KMS-11 (cell line): Measurements from ENCODE around the gene TNFRSF18.

Experiments used
- H2AFZ ChIP-seq: fragments of 200-600 bp; sonication (generic); 2 replicates; pipeline ENCODE4 v1.6.1; 2016; ENCODE audit warnings: antibody characterized with exemption, mixed run types, low read depth
- H3K27ac ChIP-seq: fragments of 200-600 bp; sonication (generic); 2 replicates; pipeline ENCODE4 v1.6.1; 2016; ENCODE audit warnings: mild to moderate bottlenecking, mixed run types
- H3K27me3 ChIP-seq: fragments of 200-600 bp; sonication (generic); 2 replicates; pipeline ENCODE4 v1.6.1; 2017; ENCODE audit warnings: mild to moderate bottlenecking, low read depth, mixed run types, moderate library complexity; ENCODE audit not compliant: insufficient read depth
- H3K36me3 ChIP-seq: fragments of 200-600 bp; sonication (generic); 2 replicates; pipeline ENCODE4 v1.6.1; 2017; ENCODE audit warnings: mild to moderate bottlenecking, mixed run types; ENCODE audit not compliant: insufficient read depth
- H3K4me1 ChIP-seq: fragments of 200-600 bp; sonication (generic); 2 replicates; pipeline ENCODE4 v1.6.1; 2016; ENCODE audit warnings: mild to moderate bottlenecking, low read depth, mixed run types; ENCODE audit not compliant: poor library complexity, severe bottlenecking
- H3K4me2 ChIP-seq: fragments of 200-600 bp; sonication (generic); 2 replicates; pipeline ENCODE4 v1.7.0; 2016; ENCODE audit warnings: mild to moderate bottlenecking, mixed run types
- H3K4me3 ChIP-seq: fragments of 200-600 bp; sonication (generic); IDR thresholded peaks from 2 replicates; pipeline ENCODE4 v1.6.1; 2017; ENCODE audit warnings: low read depth, low read length, mixed read lengths; ENCODE audit not compliant: insufficient read depth
- H3K79me2 ChIP-seq: fragments of 200-600 bp; sonication (generic); 2 replicates; pipeline ENCODE4 v1.6.1; 2016; ENCODE audit warnings: low read depth, mixed run types; ENCODE audit not compliant: insufficient read depth
- H3K9ac ChIP-seq: fragments of 200-600 bp; sonication (generic); 2 replicates; pipeline ENCODE4 v1.6.1; 2016; ENCODE audit warnings: mild to moderate bottlenecking, mixed run types
- H4K20me1 ChIP-seq: fragments of 200-600 bp; sonication (generic); 2 replicates; pipeline ENCODE4 v1.6.1; 2016; ENCODE audit warnings: mild to moderate bottlenecking, mixed run types; ENCODE audit not compliant: insufficient read depth
- TF ChIP-seq, protein P1 (sequence below): fragments of 200-600 bp; sonication (generic); conservative IDR thresholded peaks from 2 replicates; pipeline ENCODE4 v1.6.1; 2017; ENCODE audit warnings: low read depth, mild to moderate bottlenecking, antibody characterized with exemption, low read length, moderate library complexity, mixed read lengths

The TNFRSF18 gene

DNA sequence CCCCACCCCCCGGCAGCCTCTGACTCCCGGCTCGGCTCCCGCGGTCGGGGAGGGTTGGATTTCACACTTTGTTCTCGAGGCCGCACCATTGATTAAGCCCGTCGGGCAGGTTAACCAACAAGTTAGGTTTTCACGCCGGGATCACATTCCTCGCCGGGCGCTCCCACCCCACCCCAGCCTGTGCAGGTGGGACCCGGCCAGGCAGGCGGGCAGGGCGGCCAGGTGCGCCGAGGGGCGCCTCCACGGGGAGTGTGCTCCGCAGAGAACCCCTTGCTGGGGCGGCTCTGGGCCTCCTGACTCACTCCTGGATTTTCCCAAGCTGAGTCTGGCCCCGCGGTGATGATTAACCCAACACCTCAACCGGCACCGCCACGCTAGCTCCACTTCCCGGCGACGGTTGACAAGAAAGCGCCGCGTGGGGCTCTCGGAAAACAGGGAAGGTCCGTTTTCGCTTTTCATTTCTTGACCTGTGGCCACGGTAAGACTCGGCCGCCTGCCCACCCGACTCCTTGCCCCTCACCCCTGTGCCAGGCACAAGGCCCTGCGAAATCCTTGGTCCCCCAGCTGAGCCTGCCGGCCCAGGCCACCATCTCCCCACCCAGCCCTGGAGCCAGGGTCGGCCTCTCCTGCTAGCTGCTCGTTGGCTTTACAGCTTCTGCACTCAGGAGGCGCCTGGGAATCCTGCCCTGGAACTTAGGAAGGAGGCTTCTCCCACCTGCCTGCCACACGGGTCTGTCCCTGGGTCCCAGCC, 41.5 kb downstream of the TNFRSF18 start:
- H3K4me3 ChIP-seq: no peak overlapping the region
- no peak overlapping the region for H3K9ac ChIP-seq
- no peaks in the 10 kb centered on the region for H4K20me1 ChIP-seq
- H3K27ac ChIP-seq: no peak overlapping the region
- TF ChIP-seq, protein P1, sequence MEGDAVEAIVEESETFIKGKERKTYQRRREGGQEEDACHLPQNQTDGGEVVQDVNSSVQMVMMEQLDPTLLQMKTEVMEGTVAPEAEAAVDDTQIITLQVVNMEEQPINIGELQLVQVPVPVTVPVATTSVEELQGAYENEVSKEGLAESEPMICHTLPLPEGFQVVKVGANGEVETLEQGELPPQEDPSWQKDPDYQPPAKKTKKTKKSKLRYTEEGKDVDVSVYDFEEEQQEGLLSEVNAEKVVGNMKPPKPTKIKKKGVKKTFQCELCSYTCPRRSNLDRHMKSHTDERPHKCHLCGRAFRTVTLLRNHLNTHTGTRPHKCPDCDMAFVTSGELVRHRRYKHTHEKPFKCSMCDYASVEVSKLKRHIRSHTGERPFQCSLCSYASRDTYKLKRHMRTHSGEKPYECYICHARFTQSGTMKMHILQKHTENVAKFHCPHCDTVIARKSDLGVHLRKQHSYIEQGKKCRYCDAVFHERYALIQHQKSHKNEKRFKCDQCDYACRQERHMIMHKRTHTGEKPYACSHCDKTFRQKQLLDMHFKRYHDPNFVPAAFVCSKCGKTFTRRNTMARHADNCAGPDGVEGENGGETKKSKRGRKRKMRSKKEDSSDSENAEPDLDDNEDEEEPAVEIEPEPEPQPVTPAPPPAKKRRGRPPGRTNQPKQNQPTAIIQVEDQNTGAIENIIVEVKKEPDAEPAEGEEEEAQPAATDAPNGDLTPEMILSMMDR: no peak
- peaks cover 89% of the 10 kb centered on the region for H3K27me3 ChIP-seq
- H3K4me1 ChIP-seq: peaks cover 6% of the 10 kb centered on the region
- no peak overlapping the region for H2AFZ ChIP-seq
- H3K79me2 ChIP-seq: no peaks in the 10 kb centered on the region
- H3K4me2 ChIP-seq: no peak overlapping the region
- no peaks in the 10 kb centered on the region for H3K36me3 ChIP-seq

DNA sequence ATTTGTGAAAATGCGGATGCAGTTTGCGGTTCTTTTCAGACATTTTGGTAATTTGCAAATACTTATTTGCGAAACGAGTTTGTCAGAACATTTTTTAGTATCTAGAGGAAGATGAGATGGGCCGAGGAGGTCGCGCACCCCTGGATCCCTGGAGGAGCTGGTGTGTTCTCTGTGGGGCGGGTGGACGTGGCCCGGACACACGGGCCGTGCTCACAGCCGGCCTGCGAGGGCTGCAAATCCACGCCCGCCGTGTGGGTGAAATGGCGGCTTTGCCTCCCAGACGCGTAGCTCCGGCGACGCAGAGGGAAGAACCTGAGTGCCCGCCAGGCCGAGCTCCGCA, 42.1 kb downstream of the TNFRSF18 start:
- H3K4me3 ChIP-seq: no peak overlapping the region
- peaks cover 84% of the 10 kb centered on the region for H3K27me3 ChIP-seq
- peaks cover under 1% of the 10 kb centered on the region for H3K4me1 ChIP-seq
- H3K9ac ChIP-seq: no peak overlapping the region
- no peak overlapping the region for H3K27ac ChIP-seq
- no peaks in the 10 kb centered on the region for H4K20me1 ChIP-seq
- TF ChIP-seq, protein P1: no peak
- no peak overlapping the region for H2AFZ ChIP-seq
- H3K79me2 ChIP-seq: no peaks in the 10 kb centered on the region
- H3K4me2 ChIP-seq: no peak overlapping the region
- H3K36me3 ChIP-seq: no peaks in the 10 kb centered on the region

DNA sequence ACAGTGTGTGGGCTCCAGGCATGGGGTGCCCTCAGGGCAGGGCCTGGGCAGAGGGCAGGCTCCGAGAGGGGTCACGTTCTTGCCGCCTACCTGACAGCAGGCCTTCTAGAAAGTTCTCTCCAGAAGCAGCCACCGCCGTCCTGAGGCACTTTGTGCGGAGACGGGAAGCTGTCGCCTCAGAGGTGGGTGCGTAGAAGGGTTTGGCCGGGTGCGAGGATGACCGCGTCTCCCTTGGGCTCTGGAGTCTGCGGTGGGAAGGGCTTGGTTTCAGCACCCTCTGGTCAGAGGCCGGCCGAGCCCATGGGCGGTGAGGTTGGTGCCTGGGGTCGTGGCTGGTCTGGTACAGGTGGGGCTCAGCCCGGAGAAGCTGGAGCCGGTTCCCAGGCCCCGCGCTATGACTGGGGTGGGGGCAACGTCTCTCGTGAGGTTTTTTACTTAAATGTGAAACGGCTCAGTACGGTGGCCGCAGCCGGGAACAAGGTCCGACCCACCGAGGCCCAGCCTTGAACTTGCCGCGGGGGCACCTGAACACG, 42.8 kb downstream of the TNFRSF18 start:
- peaks cover 2% of the 10 kb centered on the region for H3K4me1 ChIP-seq
- TF ChIP-seq, protein P1: no peak
- no peak overlapping the region for H3K9ac ChIP-seq
- peaks cover 76% of the 10 kb centered on the region for H3K27me3 ChIP-seq
- no peak overlapping the region for H2AFZ ChIP-seq
- no peaks in the 10 kb centered on the region for H3K79me2 ChIP-seq
- no peak overlapping the region for H3K27ac ChIP-seq
- no peaks in the 10 kb centered on the region for H4K20me1 ChIP-seq
- no peaks in the 10 kb centered on the region for H3K36me3 ChIP-seq
- no peak overlapping the region for H3K4me2 ChIP-seq
- no peak overlapping the region for H3K4me3 ChIP-seq

DNA sequence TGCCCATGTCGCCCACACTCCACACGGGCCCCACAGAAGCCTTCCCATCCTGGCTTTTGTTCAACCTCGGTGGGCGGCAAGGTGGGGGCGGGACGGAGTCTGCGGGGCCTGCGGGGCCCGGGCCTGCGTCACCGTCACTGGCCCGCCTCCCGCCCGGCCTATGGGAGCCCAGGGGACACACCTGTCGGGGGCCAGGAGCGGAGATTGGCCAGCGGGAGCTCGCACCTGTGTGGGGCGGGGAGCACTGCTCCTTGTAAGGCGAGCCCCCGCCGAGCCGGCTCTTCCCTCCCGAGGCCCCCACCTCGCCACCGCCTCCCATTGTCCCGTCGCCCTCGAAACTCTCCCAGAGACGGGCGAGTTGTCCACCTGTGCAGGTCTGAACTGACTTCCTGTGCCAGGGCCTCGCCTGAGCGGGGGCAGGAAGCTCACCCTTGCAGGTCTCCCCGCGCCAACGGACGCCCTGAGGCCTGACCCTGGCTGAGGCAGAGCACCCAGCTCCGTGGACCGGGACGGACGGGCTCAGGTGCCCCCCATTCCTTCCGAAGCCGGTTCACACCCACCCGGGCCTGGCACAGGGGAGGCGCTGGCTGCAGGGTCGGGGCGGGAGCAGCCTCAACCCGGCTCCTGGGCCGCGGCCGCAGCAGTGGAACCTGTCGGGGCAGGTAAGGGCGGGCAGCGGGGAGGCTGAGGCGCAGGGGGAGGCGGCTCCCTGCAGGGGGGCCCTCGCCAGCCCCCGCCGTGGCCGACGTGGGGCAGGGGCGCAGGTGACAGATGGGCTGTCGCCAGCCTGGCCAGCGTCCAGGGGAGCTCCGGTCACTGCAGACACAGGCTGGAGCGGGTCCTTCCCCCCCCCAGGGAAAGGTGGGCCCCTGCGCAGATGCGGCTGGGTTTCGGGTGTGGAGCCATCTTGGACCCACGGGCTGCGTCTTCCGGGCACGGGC, 43.5 kb downstream of the TNFRSF18 start:
- TF ChIP-seq, protein P1: no peak
- H3K4me3 ChIP-seq: no peak overlapping the region
- H3K4me1 ChIP-seq: peaks cover 7% of the 10 kb centered on the region
- no peaks in the 10 kb centered on the region for H3K36me3 ChIP-seq
- no peak overlapping the region for H2AFZ ChIP-seq
- H3K9ac ChIP-seq: no peak overlapping the region
- no peak overlapping the region for H3K4me2 ChIP-seq
- no peaks in the 10 kb centered on the region for H4K20me1 ChIP-seq
- H3K27me3 ChIP-seq: peaks cover 69% of the 10 kb centered on the region
- no peaks in the 10 kb centered on the region for H3K79me2 ChIP-seq
- no peak overlapping the region for H3K27ac ChIP-seq
